ENCODE data around the gene SLC38A10. TPM values are rescaled to one million over a fixed set of nuclear protein-coding genes. Genes with fewer than 3 reads are reported as not detected.

Gene SLC38A10
- total and polyA plus RNA-seq, 12 donors, result 27.8 to 56.2 (median 38.4) TPM

- WGBS, 2 donors, result 87 to 88% methylated on average over 18 of the region's 18 CpGs
- no peak for TF ChIP-seq CTCF (IDR thresholded peaks at IDR 0.05)
These were observed 24.8 kb downstream of the SLC38A10 start for GRCh38 chr17:81270279-81270678.

GRCh38 chr17:81267390-81268067 is 27.6 kb downstream of the SLC38A10 start:
- no peak for DNase-seq
- peaks cover 0 to 24% (median 0%) of the 10 kb centered on the region in 9 donors for H3K4me1 ChIP-seq
- 88 to 93% methylated on average over 6 of the region's 6 CpGs for WGBS, 2 donors

More at GRCh38 chr17:81270279-81270678, 24.8 kb downstream of the SLC38A10 start:
- DNase-seq, result no peak
- intact Hi-C loops (cut with DNase I), result no loop called here
- Histone ChIP-seq H3K9me3 (no peaks in the 10 kb centered on the region), H3K36me3 (peaks cover 0 to 99% (median 34%) of the 10 kb centered on the region in 9 donors), H3K27me3 (no peaks in the 10 kb centered on the region), H3K4me3 (no peak overlapping the region), H3K4me1 (peaks cover 0 to 31% (median 0%) of the 10 kb centered on the region in 9 donors), H3K27ac (no peak overlapping the region)
- ATAC-seq, result peak in 1 of 8 donors; percentile 18

GRCh38 chr17:81265576-81265975 is 29.5 kb downstream of the SLC38A10 start:
- WGBS, 2 donors, result 96 to 98% methylated on average over 22 of the region's 22 CpGs
- H3K27me3 ChIP-seq, result no peaks in the 10 kb centered on the region
- peaks cover 0 to 99% (median 30%) of the 10 kb centered on the region in 9 donors for H3K36me3 ChIP-seq
- no peak overlapping the region for H3K27ac ChIP-seq
- no peak overlapping the region for H3K4me3 ChIP-seq
- no peak for TF ChIP-seq CTCF (IDR thresholded peaks at IDR 0.05)
- intact Hi-C loops (cut with DNase I), result no loop called here
- ATAC-seq (no peak), DNase-seq (no peak)
- no peaks in the 10 kb centered on the region for H3K9me3 ChIP-seq
- H3K4me1 ChIP-seq, result peaks cover 0 to 17% (median 0%) of the 10 kb centered on the region in 9 donors

More at GRCh38 chr17:81267390-81268067, 27.6 kb downstream of the SLC38A10 start:
- Histone ChIP-seq H3K27ac (peak overlapping the region in 1 of 10 donors; percentile 44), H3K9me3 (no peaks in the 10 kb centered on the region), H3K27me3 (no peaks in the 10 kb centered on the region), H3K36me3 (peaks cover 0 to 98% (median 24%) of the 10 kb centered on the region in 9 donors), H3K4me3 (no peak overlapping the region)
- no peak for ATAC-seq
- TF ChIP-seq CTCF (IDR thresholded peaks at IDR 0.05), result no peak
- intact Hi-C loops (cut with DNase I), result no loop called here

- Histone ChIP-seq H3K27ac (no peak overlapping the region), H3K9me3 (no peaks in the 10 kb centered on the region), H3K36me3 (peaks cover 0 to 99% (median 26%) of the 10 kb centered on the region in 9 donors), H3K4me3 (no peak overlapping the region), H3K4me1 (peaks cover 0 to 17% (median 0%) of the 10 kb centered on the region in 9 donors), H3K27me3 (no peaks in the 10 kb centered on the region)
- no peak for TF ChIP-seq CTCF (IDR thresholded peaks at IDR 0.05)
- intact Hi-C loops (cut with DNase I), result no loop called here
- 96 to 97% methylated on average over 12 of the region's 12 CpGs for WGBS, 2 donors
- no peak for ATAC-seq
- DNase-seq, result no peak
These were observed 30.5 kb downstream of the SLC38A10 start for GRCh38 chr17:81264640-81265039.

Data from heart right ventricle (tissue), 16 donors.